ENCODE results near the gene PZP. TPM values are rescaled to one million over a fixed set of nuclear protein-coding genes. Genes with fewer than 3 reads are reported as not detected.

The PZP gene
- total RNA-seq (2016; rRNA removed; fragmentation: Illumina TruSeq; extraction: Trizol) (0.89 and 1.1 TPM in 2 replicates), polyA plus RNA-seq (2011; rRNA removed) (0.07 and 0.50 TPM in 2 replicates), polyA minus RNA-seq (2011; rRNA and poly(A)+ RNA removed; ENCODE audit: low replicate concordance) (0.20 TPM in 1 of 2 replicates, not detected in the other), Bru-seq, nascent RNA (percentile 9 among the genes with signal in this experiment), BruChase-seq, experiment 1, labeled RNA remaining after a 6-hour chase (percentile 10 among the genes with signal in this experiment), BruChase-seq, experiment 2, labeled RNA remaining after a 2-hour chase (percentile 13 among the genes with signal in this experiment)
- 0.26 TPM in 1 of 2 replicates, not detected in the other for total RNA-seq (2016; cell fraction: cytosol; rRNA removed; fragmentation: Illumina TruSeq; extraction: Trizol; ENCODE audit: low read depth)
- total RNA-seq (2016; cell fraction: insoluble cytoplasmic fraction; rRNA removed; fragmentation: Illumina TruSeq; extraction: Trizol): 0.12 and 0.63 TPM in 2 replicates
- 0.09 TPM in 1 of 2 replicates, not detected in the other for total RNA-seq (2016; cell fraction: membrane; rRNA removed; fragmentation: Illumina TruSeq; extraction: Trizol)
- total RNA-seq (2016; cell fraction: nucleus; rRNA removed; fragmentation: Illumina TruSeq; extraction: Trizol): 1.1 TPM in 2 replicates
- 0.04 TPM in 1 of 2 replicates, not detected in the other for polyA plus RNA-seq (2011; cell fraction: cytosol; rRNA removed)
- 0.09 and 0.16 TPM in 2 replicates for polyA plus RNA-seq (2011; cell fraction: nucleus; rRNA removed)
- 0.75 and 0.97 TPM in 2 replicates for polyA plus RNA-seq (2012)
- 0.17 and 0.20 TPM in 2 replicates for polyA plus RNA-seq (2016; cell fraction: cytosol; fragmentation: Illumina TruSeq; extraction: Trizol; ENCODE audit: low read depth)
- 0.84 and 1.7 TPM in 2 replicates for polyA plus RNA-seq (2016; cell fraction: insoluble cytoplasmic fraction; fragmentation: Illumina TruSeq; extraction: Trizol; ENCODE audit: low read depth)
- polyA plus RNA-seq (2016; cell fraction: membrane; fragmentation: Illumina TruSeq; extraction: Trizol; ENCODE audit: low read depth): 0.21 and 0.30 TPM in 2 replicates
- 0.86 and 1.7 TPM in 2 replicates for polyA plus RNA-seq (2016; cell fraction: nucleus; fragmentation: Illumina TruSeq; extraction: Trizol; ENCODE audit: insufficient read depth, low read depth)
- polyA minus RNA-seq (2011; cell fraction: cytosol; rRNA and poly(A)+ RNA removed): not detected in 2 replicates
- polyA minus RNA-seq (2011; cell fraction: nucleus; rRNA and poly(A)+ RNA removed): 0.25 and 0.26 TPM in 2 replicates
- long read RNA-seq, experiment 1: 0 reads
- long read RNA-seq, experiment 2: 0 reads

DNA sequence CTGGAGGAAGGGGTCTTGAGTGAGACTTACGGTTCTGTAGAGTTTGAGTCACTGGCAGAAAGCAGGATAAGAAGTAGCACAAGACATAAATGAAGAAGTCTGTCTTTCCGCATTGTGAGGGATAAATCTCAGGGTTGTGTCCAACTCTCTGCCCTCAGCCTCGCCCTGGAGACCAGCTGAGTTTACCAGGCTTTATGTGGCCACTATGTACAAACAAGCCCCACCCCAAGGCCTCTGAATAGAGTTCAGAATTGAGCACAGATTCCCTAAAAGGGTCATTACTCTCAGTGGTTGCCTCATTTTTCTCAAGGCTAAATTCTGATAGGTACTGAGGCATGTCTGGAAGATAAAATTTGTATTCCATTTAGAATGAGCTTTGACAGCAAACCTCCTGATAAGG, at the start of gene PZP:
TSS of gene PZP (minus strand) at position 167 of the 400 bp plus-strand sequence. CDS start at position 113, 54 bp downstream.
- 53% methylated on average over 2 of the region's 3 CpGs for WGBS (ENCODE audit: low lambda C conversion rate)
- no peaks in the 10 kb centered on the region for H4K20me1 ChIP-seq (ENCODE audit: insufficient read depth, low read length)
- POLR2A ChIA-PET: no interaction called here
- no peak within 1 kb of the TSS for H3K27ac ChIP-seq (ENCODE audit: extremely low read length, insufficient read depth, low read length)
- no peak within 1 kb of the TSS for H3K4me3 ChIP-seq (replicated peaks in 1 of 3; ENCODE audit: insufficient read depth in 1 of 3, low read depth in 2 of 3, low read length in 3 of 3)
- ATAC-seq: no peak
- DNase-seq (ENCODE audit: low spot score): no peak
- H3K79me2 ChIP-seq (ENCODE audit: insufficient read depth, low read length): no peaks in the 10 kb centered on the region
- no TSS peak for BruUV-seq (replicated peaks)
- H2AFZ ChIP-seq (ENCODE audit: low read length): no peak within 1 kb of the TSS
- no peaks in the 10 kb centered on the region for H3K36me3 ChIP-seq (replicated peaks in 1 of 2; ENCODE audit: control insufficient read depth in 1 of 2, insufficient read depth in 2 of 2, low read length in 2 of 2)
- in situ Hi-C loops (cut with HindIII; ENCODE audit: extremely low pct_ligation_motif_present, low pct_unique_long_range_greater_than_20kb) (no loop called here), intact Hi-C loops (cut with micrococcal nuclease; ENCODE audit: unreplicated experiment) (no loop called here)
- H3K4me2 ChIP-seq (ENCODE audit: low read depth, low read length): no peak within 1 kb of the TSS
- no peaks in the 10 kb centered on the region for H3K9me3 ChIP-seq (ENCODE audit: low read length)
- TF ChIP-seq YEATS2 (CRISPR knock-in tag; IDR thresholded peaks at IDR 0.05; ENCODE audit: borderline replicate concordance): no peak
- TF ChIP-seq, protein P1, sequence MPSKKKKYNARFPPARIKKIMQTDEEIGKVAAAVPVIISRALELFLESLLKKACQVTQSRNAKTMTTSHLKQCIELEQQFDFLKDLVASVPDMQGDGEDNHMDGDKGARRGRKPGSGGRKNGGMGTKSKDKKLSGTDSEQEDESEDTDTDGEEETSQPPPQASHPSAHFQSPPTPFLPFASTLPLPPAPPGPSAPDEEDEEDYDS (CRISPR knock-in tag; IDR thresholded peaks at IDR 0.05): no peak
- no peak for TF ChIP-seq ZNF567 (CRISPR knock-in tag; IDR thresholded peaks at IDR 0.05; ENCODE audit: borderline replicate concordance)
- TF ChIP-seq FOXC1 (CRISPR knock-in tag; IDR thresholded peaks at IDR 0.05; ENCODE audit: borderline replicate concordance): no peak
- no peak for TF ChIP-seq ELF1 (CRISPR knock-in tag; IDR thresholded peaks at IDR 0.05)
- no peak for TF ChIP-seq NFKB2 (CRISPR knock-in tag; IDR thresholded peaks at IDR 0.05; ENCODE audit: borderline replicate concordance)
- TF ChIP-seq ZFP36L1 (CRISPR knock-in tag; IDR thresholded peaks at IDR 0.05): no peak
- no peak for TF ChIP-seq NFKBIZ (CRISPR knock-in tag; IDR thresholded peaks at IDR 0.05)
- no peak for TF ChIP-seq ZNF878 (CRISPR knock-in tag; IDR thresholded peaks at IDR 0.05)
- TF ChIP-seq HNRNPH1 (optimal IDR thresholded peaks at IDR 0.05; ENCODE audit: low read depth, low read length): no peak
- TF ChIP-seq BHLHE40 (IDR thresholded peaks at IDR 0.05; ENCODE audit: low read length): no peak
- no peak for TF ChIP-seq NONO (IDR thresholded peaks at IDR 0.05)
- no peak for TF ChIP-seq NONO (CRISPR knock-in tag; conservative IDR thresholded peaks at IDR 0.05)
- no peak for TF ChIP-seq KLF16 (CRISPR knock-in tag; IDR thresholded peaks at IDR 0.05)
- no peak for TF ChIP-seq NCOA1 (CRISPR knock-in tag; IDR thresholded peaks at IDR 0.05)
- TF ChIP-seq ZNF572 (CRISPR knock-in tag; IDR thresholded peaks at IDR 0.05): no peak
- TF ChIP-seq ZSCAN9 (CRISPR knock-in tag; IDR thresholded peaks at IDR 0.05; ENCODE audit: borderline replicate concordance): no peak
- no peak for TF ChIP-seq ZNF12 (CRISPR knock-in tag; IDR thresholded peaks at IDR 0.05)
- H3K9ac ChIP-seq (ENCODE audit: insufficient read depth, low read depth, low read length): no peak within 1 kb of the TSS
- FAIRE-seq: no peak
- peaks cover 36% of the 10 kb centered on the region for H3K4me1 ChIP-seq (ENCODE audit: insufficient read depth, low read length)
- CTCF ChIA-PET (ENCODE audit: low intra/inter-chr PET ratio, low total read pairs): no interaction called here
- no peaks in the 10 kb centered on the region for H3K27me3 ChIP-seq (ENCODE audit: control insufficient read depth in 1 of 2, insufficient read depth in 2 of 2, low read length in 2 of 2)
